GM18517 (cell line): Measurements from ENCODE around the gene BCKDK.
"Not testable (repeated sequence)": the region's sequence is repeated elsewhere in the genome, so short reads cannot be mapped to it uniquely, and the experiment has no call there.

Source experiments
- ATAC-seq: cut with Tn5 transposase; IDR thresholded peaks from one replicate; pipeline ENCODE4 v1.9.1; 2021; ENCODE audit warnings: mild to moderate bottlenecking, moderate library complexity; ENCODE audit not compliant: unreplicated experiment

The BCKDK gene

DNA sequence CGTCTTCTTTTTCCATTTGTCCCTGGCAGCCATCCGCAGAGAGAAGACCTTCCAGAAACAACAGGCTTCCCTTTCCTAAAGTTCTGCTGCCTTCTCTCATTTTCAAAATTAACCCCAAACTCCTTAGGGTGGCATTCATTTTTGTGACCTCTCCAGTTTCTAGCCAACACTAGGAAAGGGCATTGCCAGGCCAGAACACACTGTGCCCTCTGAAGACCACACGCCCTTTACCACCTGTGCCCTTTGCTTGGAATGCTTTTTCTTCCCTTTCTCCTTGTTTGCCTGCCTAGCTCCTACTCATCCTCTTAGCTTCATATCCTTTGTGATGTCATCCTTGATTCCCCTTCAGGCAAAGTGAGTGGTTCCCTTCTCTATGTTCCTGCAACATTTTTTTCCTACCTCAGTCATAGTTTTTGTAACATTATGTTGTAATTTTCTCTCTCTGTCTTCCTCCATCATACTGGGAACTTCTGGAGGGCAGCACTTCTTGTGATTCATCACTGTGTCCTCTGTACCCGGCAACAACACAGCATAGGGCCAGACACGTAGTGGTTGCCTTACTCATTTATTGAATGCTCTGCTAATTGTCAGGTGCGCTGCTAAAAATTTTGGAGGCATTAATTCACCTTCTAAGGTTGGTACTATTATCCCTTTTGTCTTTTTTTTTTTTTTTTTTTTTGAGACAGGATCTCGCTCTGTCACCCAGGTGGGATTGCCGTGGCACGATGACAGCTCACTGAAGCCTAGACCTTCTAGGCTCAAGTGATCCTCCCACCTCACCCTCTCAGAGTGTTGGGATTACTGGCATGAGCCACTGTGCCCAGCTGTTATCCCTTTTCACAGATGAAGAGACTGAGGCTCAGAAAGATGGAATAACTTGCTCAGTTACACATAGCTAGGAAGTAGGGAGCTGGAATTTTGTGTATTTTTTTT lies 10.3 kb downstream of the BCKDK start:
- no peak for ATAC-seq

DNA sequence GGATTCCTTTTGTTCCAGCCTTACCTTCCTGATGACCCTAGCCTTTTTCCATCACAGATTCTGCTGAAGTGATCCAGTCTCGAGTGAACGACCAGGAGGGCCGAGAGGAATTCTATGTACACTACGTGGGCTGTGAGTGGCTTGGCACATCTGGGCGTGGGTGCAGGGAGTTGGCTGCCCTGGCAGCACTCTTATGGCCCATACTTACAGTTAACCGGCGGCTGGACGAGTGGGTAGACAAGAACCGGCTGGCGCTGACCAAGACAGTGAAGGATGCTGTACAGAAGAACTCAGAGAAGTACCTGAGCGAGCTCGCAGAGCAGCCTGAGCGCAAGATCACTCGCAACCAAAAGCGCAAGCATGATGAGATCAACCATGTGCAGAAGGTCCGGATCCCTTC lies 11.9 kb downstream of the BCKDK start:
- no peak for ATAC-seq

GRCh38 chr16:31125844-31126243 lies 17.7 kb downstream of the BCKDK start:
- no peak for ATAC-seq

- ATAC-seq = no peak
Measured at GRCh38 chr16:31127182-31127581, 19.0 kb downstream of the BCKDK start.

DNA sequence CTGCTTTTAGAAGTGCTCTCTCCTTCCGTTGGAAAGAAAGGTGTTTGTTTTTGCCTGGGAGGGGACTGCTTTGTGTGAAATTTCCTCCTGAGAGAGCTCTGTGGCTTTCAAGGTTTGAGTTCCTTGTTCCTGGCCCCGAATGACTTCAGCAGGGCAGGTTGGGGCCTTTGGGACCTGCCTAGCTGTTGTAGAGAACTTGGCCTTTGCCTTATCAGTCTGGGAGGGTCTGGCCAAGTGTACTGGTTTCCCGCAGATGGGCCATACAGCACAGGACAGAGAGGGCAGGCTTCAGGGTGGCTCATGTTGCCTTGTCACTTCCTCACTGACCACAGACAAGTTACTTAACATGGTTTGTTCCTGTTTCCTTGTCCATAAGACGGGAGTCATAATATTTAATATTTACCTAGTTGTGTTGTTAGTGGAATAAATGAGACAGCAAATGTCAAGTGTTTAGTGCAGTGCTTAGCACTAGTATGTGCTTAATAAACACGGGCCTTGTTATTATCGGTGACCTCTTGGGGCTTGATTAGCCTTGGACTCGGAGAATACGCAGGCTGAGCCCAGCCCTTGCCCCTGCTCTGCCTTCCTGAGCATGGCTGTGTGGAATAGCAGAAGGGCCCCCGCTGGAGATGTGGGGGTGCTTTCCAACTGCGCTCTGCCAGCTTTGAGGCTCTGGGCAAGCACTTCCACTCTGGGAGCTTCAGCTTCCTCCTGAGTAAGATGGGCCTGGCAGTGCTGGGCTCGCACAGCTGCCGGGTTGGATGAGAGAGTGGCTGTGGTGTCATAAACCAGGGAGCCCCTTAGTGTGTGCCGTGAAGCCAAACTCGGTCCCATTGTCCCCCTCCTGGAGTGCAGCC lies 20.8 kb downstream of the BCKDK start:
- ATAC-seq = no peak

- ATAC-seq = no peak
Measured at GRCh38 chr16:31129568-31130335, 21.6 kb downstream of the BCKDK start.

DNA sequence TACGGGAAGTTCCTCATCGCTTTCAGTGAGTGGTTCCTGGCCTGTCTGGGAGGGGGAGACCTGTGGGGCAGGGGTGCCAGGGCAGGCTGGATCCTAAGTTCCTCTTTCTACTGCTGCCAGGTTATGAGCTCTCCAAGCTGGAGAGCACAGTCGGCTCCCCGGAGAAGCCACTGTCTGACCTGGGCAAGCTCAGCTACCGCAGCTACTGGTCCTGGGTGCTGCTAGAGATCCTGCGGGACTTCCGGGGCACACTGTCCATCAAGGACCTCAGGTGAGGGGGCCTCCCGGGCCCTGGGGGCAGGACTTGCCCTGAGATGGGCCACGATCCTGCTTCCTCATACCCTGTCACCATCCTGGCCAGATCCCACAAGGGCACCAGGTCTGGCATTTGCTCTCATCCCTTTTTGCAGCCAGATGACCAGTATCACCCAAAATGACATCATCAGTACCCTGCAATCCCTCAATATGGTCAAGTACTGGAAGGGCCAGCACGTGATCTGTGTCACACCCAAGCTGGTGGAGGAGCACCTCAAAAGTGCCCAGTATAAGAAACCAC lies 22.2 kb downstream of the BCKDK start:
- ATAC-seq = no peak

DNA sequence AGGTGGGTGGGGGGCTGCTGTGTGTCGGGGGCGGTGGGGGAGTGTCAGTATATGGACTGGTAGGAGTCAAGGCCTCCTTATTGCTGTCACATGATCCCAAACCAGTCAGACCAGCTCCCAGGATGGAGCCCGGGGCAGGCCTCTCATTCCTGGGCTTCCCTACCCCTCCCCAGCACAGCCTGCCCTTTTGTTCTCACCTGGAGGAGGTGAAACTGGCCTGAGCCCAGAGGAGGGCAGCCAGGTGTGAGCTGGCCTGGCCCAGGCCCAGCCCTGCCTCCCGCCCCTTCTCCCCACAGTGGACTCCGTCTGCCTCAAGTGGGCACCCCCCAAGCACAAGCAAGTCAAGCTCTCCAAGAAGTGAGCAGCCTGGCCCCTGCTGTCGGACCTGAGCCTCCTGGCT lies 22.7 kb downstream of the BCKDK start:
- no peak for ATAC-seq

- no peak for ATAC-seq
Measured at GRCh38 chr16:31131416-31131815, 23.2 kb downstream of the BCKDK start.

GRCh38 chr16:31131841-31132271 lies 23.7 kb downstream of the BCKDK start:
- no peak for ATAC-seq

DNA sequence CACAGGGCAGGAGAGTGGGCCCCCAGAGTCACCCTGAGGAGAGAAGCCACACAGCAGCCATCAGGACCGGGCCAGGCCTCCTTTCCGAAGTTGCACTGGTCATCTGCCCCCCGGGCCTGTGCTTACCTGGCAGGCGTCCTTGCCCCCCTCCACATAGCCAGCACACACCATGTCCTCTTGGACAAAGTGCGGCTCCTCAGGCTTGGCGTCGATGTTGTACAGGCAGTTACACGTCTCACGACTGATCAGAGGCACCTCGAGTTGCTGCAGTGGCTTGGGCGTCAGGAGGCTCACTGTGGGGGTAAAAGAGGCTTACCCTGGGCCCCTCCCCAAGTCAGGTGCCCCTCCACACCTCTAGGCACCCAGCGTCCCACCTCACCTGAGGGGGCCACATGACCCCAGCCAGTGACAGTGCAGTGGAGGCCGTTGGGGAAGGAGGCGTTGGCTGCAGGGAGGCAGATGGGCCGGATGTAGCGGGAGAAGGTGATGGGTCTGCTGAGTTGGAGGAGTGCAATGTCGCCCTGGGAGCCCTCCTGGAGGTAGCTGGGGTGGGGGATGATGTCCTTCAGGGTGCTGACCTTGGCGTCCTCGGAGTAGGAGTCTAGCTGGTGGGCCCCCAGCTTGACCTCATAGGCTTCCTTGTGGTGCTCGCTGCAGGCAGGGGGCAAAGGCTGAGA lies 24.3 kb downstream of the BCKDK start:
- ATAC-seq = no peak

- ATAC-seq = no peak
Measured at GRCh38 chr16:31133046-31133501, 24.9 kb downstream of the BCKDK start.

DNA sequence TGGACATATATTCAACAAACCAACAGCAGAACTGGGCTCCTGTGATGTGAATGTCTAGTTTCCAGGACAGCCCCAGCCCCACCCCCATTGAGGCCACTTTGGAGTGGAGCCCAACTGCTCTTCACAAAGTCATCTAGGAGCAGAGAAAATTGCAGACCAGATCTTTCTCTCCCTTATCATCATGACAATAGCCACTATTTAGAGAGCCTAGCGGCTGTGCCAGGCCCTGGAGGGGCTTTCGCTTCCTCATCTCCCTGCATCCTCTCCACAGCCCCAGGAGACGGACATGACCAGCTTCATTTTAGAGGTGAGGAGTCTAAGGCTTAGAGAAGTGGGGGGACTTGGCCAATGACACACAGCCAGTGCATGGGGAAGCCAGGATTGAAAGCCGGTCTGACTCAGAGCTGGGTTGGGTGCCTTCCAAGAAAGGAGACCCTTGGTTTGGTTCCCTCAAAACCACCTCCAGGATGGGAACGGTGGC lies 25.9 kb downstream of the BCKDK start:
- no peak for ATAC-seq

GRCh38 chr16:31134625-31135534 lies 26.7 kb downstream of the BCKDK start:
- no peak for ATAC-seq

- ATAC-seq = no peak
Measured at GRCh38 chr16:31135535-31136286, 27.5 kb downstream of the BCKDK start, which contains the start of gene PRSS8. Gene PRSS8 (minus strand): TSS chr16:31135727. CDS start chr16:31135498, 229 bp downstream.

DNA sequence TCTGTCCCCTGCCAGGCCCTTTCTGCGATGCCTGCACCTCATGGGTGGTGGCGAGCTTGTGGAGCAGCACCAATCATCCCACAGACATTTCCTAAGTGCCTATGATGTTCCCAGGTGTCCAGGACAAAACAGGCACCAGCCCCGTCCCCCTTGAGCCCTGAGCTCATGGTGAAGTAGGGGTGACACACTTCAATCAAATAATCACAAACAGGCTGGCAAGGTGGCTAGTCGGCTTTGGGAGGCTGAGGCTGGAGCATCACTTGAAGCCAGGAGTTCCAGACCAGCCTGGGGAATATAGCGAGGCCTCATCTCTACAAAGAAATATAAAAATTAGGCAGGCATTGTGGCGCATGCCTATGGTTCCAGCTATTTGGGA lies 28.1 kb downstream of the BCKDK start:
- no peak for ATAC-seq

DNA sequence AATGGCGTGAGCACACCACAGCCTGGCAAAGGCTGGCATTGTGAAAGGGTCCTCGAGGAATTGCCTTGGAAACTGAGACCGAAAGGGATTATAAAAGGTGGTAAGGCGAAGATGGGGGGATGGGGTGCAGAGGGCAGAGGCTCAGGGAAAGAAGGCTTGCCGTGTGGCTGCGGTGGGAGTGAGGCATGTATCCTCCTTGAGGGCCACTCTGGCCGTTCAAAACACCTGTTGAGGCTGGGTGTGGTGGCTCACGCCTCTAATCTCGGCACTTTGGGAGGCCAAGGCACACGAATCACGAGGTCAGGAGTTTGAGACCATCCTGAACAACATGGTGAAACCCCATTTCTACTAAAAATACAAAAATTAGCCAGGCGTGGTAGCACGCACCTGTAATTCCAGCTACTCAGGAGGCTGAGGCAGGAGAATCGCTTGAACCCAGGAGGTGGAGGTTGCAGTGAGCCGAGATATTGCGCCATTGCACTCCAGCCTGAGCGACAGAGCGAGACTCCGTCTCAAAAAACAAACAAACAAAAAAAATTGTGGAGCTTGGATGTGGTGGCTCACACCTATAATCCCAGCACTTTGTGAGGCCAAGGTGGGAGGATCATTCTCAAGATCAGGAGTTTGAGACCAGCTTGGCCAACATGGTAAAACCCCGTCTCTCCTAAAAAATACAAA lies 28.8 kb downstream of the BCKDK start:
- ATAC-seq = not testable (repeated sequence)
